NT2/D1 (cell line): ENCODE measurements around the gene DCTD.
A peak's percentile ranks its signal among the peaks of the same experiment; 100 is the strongest.

Experiments
- DNase-seq: peaks from one replicate; pipeline ENCODE4 v3.0.0-alpha.2; 2011; ENCODE audit warnings: low read depth, low spot score
- H3K27me3 ChIP-seq: 2 replicates; pipeline ENCODE4 v1.6.0; 2011; ENCODE audit warnings: mild to moderate bottlenecking; ENCODE audit not compliant: insufficient read length, insufficient read depth
- H3K36me3 ChIP-seq: 2 replicates; pipeline ENCODE4 v1.6.1; 2011; ENCODE audit warnings: mild to moderate bottlenecking, low read length, mixed read lengths; ENCODE audit not compliant: insufficient read depth, insufficient read length
- H3K4me1 ChIP-seq: 2 replicates; pipeline ENCODE4 v1.5.1; 2011; ENCODE audit not compliant: insufficient read depth, insufficient read length
- H3K4me3 ChIP-seq: 2 replicates; pipeline ENCODE4 v1.5.1; 2011; ENCODE audit warnings: low read depth; ENCODE audit not compliant: insufficient read length
- H3K9ac ChIP-seq: 2 replicates; pipeline ENCODE4 v1.6.0; 2011; ENCODE audit warnings: low read depth; ENCODE audit not compliant: insufficient read length
- H3K9me3 ChIP-seq: 2 replicates; pipeline ENCODE4 v1.5.1; 2011; ENCODE audit warnings: mild to moderate bottlenecking, low read length; ENCODE audit not compliant: insufficient read depth
- SUZ12 ChIP-seq: IDR thresholded peaks from 2 replicates; pipeline ENCODE4 v1.6.1; 2011; ENCODE audit not compliant: insufficient read length, insufficient read depth; ENCODE audit errors: extremely low read depth
- YY1 ChIP-seq: IDR thresholded peaks from 2 replicates; pipeline ENCODE4 v1.6.1; 2011; ENCODE audit not compliant: insufficient read length, insufficient read depth
- ZNF274 ChIP-seq: IDR thresholded peaks from 2 replicates; pipeline ENCODE4 v1.6.1; 2011; ENCODE audit warnings: mild to moderate bottlenecking, low read depth, low read length

Gene DCTD

DNA sequence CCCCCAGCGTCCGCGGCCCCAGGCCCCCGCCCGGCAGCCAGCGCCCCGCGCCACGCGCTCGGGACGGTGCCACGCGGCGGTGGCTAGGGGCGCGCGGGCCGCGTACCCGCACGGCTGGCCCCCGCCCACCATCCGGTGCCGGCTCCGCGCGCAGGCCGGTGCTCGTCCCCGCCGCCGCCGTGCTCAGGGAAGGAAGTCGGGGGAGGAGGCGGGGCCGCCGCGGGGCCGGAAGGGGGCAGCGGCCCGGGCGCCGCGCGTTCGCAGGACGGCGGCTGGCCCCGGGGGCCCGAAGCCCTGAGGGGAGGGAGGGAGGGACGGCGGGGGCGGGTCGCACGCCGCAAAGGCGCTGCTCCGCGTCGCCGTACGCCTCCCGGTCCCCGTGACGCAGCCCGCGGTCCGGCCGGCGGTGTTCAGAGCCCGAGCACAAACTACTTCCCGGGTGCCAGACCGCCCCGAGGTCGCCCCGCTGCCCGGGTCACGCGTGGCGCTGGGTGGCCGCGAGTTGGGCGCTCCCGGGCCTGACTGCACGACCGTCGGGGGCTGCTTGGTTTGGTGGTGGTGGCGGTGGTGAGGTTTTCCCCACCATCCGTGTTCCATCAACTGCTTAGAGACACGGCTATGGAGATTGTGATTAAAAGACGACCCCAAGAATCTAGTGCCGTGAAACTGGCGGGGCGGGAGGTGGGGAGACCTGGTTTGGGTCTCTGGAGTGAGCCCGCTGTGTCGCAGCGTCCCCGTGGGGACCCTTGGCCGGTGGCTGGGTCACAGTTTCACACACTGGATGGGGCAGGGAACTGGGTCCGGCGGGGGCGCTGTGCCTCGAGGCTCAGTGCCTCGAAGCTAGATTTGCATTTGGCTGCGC lies at the start of gene DCTD:
Gene DCTD, minus strand, starts transcription at position 205 of the 862 bp plus-strand sequence. CDS start 1,818 bp downstream, outside the sequence.
- peaks cover 2% of the 10 kb centered on the region for H3K4me1 ChIP-seq
- DNase-seq = no peak

GRCh38 chr4:182960746-182961145 lies 43.6 kb upstream of the DCTD start:
- Histone ChIP-seq H3K4me1 (no peaks in the 10 kb centered on the region), H3K9ac (no peak overlapping the region), H3K4me3 (no peak overlapping the region), H3K9me3 (peaks cover 9% of the 10 kb centered on the region; the same call in 1 of the 2 replicates), H3K27me3 (no peaks in the 10 kb centered on the region), H3K36me3 (no peaks in the 10 kb centered on the region)
- TF ChIP-seq ZNF274 = no peak
- no peak for TF ChIP-seq YY1
- no peak for TF ChIP-seq SUZ12
- no peak for DNase-seq

More for the DNA sequence above, at the start of gene DCTD:
- Histone ChIP-seq H3K27me3 (peaks cover 5% of the 10 kb centered on the region), H3K36me3 (peaks cover 26% of the 10 kb centered on the region), H3K9me3 (no peaks in the 10 kb centered on the region), H3K4me3 (peak within 1 kb of the TSS; percentile 72), H3K9ac (peak within 1 kb of the TSS; percentile 89)
- TF ChIP-seq SUZ12 (no peak), ZNF274 (no peak), YY1 (no peak)

DNA sequence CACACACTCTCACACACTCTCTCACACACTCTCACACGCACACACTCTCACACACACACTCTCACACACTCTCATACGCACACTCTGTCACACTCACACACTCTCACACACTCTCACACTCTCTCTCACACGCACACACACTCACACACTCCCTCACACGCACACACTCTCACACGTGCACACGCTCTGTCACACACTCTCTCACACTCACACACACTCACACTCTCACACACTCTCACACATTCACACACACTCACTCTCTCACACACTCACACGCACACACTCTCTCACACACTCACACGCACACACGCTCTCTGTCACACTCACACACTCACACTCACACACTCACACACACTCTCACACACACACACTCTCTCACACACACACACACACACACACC lies 43.0 kb upstream of the DCTD start:
- H3K36me3 ChIP-seq = no peaks in the 10 kb centered on the region
- no peak overlapping the region for H3K9ac ChIP-seq
- no peak overlapping the region for H3K4me3 ChIP-seq
- H3K27me3 ChIP-seq = no peaks in the 10 kb centered on the region
- DNase-seq = no peak
- TF ChIP-seq SUZ12 = no peak
- no peak for TF ChIP-seq ZNF274
- TF ChIP-seq YY1 = no peak
- H3K9me3 ChIP-seq = peaks cover 9% of the 10 kb centered on the region; the same call in 1 of the 2 replicates
- no peaks in the 10 kb centered on the region for H3K4me1 ChIP-seq

- Histone ChIP-seq H3K9ac (no peak overlapping the region), H3K4me1 (no peaks in the 10 kb centered on the region), H3K4me3 (no peak overlapping the region), H3K27me3 (no peaks in the 10 kb centered on the region), H3K9me3 (peaks cover 9% of the 10 kb centered on the region; the same call in 1 of the 2 replicates), H3K36me3 (no peaks in the 10 kb centered on the region)
- no peak for DNase-seq
- no peak for TF ChIP-seq SUZ12
- no peak for TF ChIP-seq YY1
- no peak for TF ChIP-seq ZNF274
These were observed 38.2 kb upstream of the DCTD start for GRCh38 chr4:182955411-182955810.

GRCh38 chr4:182944484-182945213 lies 27.5 kb upstream of the DCTD start:
- Histone ChIP-seq H3K4me1 (no peaks in the 10 kb centered on the region), H3K4me3 (no peak overlapping the region), H3K27me3 (peaks cover 15% of the 10 kb centered on the region), H3K9ac (no peak overlapping the region), H3K36me3 (no peaks in the 10 kb centered on the region), H3K9me3 (no peaks in the 10 kb centered on the region)
- DNase-seq = no peak
- no peak for TF ChIP-seq YY1
- no peak for TF ChIP-seq SUZ12
- TF ChIP-seq ZNF274 = no peak

GRCh38 chr4:182939680-182940079 lies 22.5 kb upstream of the DCTD start:
- H3K9ac ChIP-seq = no peak overlapping the region
- TF ChIP-seq SUZ12 (no peak), ZNF274 (no peak), YY1 (no peak)

DNA sequence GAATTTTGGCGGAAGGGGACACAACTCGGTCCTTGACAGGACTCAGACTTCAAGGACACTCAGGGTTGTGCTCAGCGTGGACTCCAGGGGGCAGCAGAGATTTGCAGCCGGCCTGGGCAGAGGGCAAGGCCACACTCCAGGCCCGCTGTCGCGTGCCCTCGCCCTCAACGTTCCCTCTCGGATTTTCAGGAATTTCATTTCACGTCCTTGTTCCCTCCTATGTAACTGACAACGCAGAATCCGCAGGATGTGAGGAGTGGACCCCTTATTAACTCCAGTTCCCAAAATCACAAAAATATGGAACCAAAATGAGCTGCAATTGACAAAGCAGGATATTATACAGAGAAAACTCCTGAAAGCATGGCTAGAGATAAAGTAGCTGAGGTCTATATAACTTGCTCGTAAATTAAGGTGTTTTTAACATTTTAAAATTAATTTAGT lies 21.0 kb upstream of the DCTD start:
- no peaks in the 10 kb centered on the region for H3K9me3 ChIP-seq
- TF ChIP-seq SUZ12 (no peak), YY1 (no peak), ZNF274 (no peak)
- DNase-seq = no peak
- peaks cover 9% of the 10 kb centered on the region for H3K27me3 ChIP-seq
- H3K4me1 ChIP-seq = no peaks in the 10 kb centered on the region
- H3K4me3 ChIP-seq = no peak overlapping the region
- H3K36me3 ChIP-seq = no peaks in the 10 kb centered on the region
- no peak overlapping the region for H3K9ac ChIP-seq

More at GRCh38 chr4:182939680-182940079, 22.5 kb upstream of the DCTD start:
- H3K9me3 ChIP-seq = no peaks in the 10 kb centered on the region
- no peaks in the 10 kb centered on the region for H3K4me1 ChIP-seq
- H3K36me3 ChIP-seq = no peaks in the 10 kb centered on the region
- DNase-seq = no peak
- H3K27me3 ChIP-seq = peaks cover 15% of the 10 kb centered on the region
- no peak overlapping the region for H3K4me3 ChIP-seq
